ENCODE results near the gene SEPTIN7. TPM values are rescaled to one million over a fixed set of nuclear protein-coding genes. Genes with fewer than 3 reads are reported as not detected.
A peak's percentile ranks its signal among the peaks of the same experiment; 100 is the strongest.

SEPTIN7 gene
- total RNA-seq, 1 experiment from 2014 or later = 284 TPM

DNA sequence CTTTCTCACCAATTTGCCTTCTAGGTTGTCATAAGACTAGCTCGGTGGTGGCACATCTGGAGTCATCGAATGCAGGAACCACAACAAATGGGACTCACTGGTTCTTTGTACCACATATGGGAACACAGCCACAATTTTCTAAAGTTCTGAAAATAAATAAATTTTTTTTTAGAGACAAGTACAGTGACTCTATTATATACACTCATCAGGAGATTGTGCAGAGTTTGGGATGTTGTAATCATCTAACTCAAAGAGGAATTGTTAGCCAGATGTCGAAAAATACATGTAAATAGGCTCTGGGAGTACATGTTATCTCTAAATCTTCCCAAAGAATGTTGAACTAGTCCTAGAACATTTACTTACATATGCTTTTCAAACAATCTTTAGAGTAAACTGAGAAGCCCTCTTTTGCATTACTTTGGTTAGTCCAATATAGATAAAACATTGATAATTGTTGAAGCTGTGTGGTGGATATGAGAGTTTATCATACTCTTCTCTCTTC lies 19.6 kb upstream of the SEPTIN7 start:
- H3K27me3 ChIP-seq = peaks cover 7% of the 10 kb centered on the region; the same call in 1 of the 2 replicates
- H3K4me3 ChIP-seq = no peak overlapping the region
- H3K36me3 ChIP-seq = no peaks in the 10 kb centered on the region
- no peaks in the 10 kb centered on the region for H3K9me3 ChIP-seq
- DNase-seq = no peak

DNA sequence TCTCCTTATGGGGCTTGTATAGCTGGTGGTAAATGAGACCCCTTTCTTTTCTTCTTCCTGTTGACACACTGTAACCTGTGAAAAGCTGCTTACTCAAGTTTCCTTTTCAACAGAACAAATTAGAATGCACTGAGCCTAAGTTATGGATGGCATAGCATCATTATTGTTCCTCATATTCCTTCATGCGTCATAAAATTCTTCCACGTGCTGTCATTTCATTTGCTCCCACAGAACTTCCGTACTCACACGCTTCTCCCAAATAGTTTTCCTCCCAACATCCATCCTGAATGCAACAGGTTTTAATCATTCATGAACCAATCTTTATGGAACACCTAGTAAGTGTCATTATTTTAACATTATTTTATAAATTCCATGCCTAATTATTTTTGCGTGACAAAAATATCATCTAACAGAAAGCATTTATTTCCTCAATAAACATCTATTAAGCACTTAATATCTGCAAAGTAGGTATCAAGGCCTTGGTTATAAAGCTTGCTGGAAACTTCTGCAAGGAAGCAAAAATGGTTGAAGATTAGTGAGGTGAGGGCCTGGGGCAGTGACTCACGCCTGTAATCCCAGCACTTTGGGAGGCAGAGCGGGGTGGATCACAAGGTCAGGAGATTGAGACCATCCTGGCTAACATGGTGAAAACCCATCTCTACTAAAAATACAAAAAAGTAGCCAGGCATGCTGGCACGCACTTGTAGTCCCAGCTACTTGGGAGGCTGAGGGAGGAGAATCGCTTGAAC lies 18.9 kb upstream of the SEPTIN7 start:
- H3K4me3 ChIP-seq = no peak overlapping the region
- no peaks in the 10 kb centered on the region for H3K36me3 ChIP-seq
- H3K27me3 ChIP-seq = peaks cover 7% of the 10 kb centered on the region; the same call in 1 of the 2 replicates
- no peak for DNase-seq
- no peaks in the 10 kb centered on the region for H3K9me3 ChIP-seq

DNA sequence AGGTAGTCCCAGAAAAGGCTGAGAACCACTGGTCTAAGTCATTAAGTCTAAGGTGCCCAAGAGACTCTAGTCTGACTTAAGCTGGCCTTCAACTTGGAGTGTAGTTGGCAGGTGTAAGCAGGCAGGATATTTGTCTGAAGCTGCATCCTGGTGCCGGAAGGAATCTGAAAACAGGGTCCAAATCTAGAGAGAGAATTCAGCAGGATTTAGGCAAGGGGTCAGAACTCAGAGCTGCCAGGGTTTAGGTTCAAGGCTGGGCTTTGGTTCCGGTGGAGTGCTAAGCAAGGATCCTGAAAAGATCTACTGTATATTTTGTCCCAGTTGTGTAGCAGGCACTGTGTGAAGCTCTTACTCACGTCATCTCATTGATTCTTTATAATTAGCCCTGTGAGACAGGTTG lies 16.5 kb upstream of the SEPTIN7 start:
- Histone ChIP-seq H3K9me3 (no peaks in the 10 kb centered on the region), H3K4me3 (no peak overlapping the region), H3K27me3 (peaks cover 3% of the 10 kb centered on the region; the same call in 1 of the 2 replicates), H3K36me3 (no peaks in the 10 kb centered on the region)
- DNase-seq = no peak

DNA sequence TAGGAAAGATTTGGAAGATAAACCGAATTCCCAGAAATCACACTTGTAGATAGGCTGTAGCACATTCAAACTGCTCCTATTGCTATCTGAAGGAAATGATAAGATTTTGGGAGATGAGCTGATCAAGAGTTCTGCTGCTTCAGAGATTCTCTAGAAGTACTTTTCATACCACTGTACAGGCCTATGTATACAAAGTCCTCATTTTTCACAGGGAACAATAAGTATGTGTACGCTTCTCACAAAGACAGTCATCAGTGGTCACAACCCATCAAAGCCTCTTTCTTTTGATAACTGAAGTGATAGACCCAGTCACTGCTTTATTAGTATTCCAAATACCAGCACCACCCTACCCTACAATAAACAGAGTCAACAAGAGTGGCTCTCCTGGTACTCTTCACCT lies 15.6 kb upstream of the SEPTIN7 start:
- DNase-seq = no peak
- Histone ChIP-seq H3K4me3 (no peak overlapping the region), H3K27me3 (peaks cover 3% of the 10 kb centered on the region; the same call in 1 of the 2 replicates), H3K9me3 (no peaks in the 10 kb centered on the region), H3K36me3 (no peaks in the 10 kb centered on the region)

DNA sequence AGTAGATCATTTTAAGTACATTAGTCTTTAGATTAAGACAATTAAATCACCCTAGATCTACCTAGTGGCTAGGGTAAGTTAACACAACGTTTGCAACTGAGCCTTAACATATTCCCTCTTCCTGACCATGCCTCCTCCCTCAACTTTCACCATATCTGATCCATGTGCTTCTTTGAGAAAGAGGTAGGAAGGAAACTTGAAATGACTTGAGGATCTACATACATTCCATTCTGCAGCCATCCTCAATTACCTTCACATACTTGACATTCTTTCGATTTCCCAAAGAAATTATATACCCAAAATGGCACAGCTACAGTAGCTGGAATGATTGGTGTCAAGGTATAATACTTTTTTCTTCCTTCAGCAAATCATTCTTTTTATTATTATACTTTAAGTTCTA lies 12.9 kb upstream of the SEPTIN7 start:
- H3K27me3 ChIP-seq = no peaks in the 10 kb centered on the region
- no peak overlapping the region for H3K4me3 ChIP-seq
- no peaks in the 10 kb centered on the region for H3K9me3 ChIP-seq
- H3K36me3 ChIP-seq = no peaks in the 10 kb centered on the region
- DNase-seq = no peak

DNA sequence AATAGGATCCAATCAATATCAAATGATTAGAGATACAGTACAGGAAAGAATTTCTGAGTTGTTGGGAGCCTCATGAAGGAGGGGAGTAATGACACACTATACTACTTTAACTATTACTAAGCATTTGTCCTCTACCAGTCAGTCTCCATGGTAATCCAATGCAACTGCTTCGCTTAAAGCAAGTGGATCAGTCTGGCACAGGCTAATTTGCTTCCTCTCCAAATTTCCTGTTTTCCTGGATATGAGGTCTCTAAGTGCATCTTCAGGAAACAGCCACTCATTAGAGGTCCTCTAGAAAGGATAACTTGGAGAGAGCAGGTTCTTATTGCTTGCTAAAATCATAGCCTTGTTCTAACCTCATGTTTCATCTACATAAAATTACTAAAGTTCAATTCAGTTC lies 8.4 kb upstream of the SEPTIN7 start:
- DNase-seq = no peak
- no peaks in the 10 kb centered on the region for H3K9me3 ChIP-seq

DNA sequence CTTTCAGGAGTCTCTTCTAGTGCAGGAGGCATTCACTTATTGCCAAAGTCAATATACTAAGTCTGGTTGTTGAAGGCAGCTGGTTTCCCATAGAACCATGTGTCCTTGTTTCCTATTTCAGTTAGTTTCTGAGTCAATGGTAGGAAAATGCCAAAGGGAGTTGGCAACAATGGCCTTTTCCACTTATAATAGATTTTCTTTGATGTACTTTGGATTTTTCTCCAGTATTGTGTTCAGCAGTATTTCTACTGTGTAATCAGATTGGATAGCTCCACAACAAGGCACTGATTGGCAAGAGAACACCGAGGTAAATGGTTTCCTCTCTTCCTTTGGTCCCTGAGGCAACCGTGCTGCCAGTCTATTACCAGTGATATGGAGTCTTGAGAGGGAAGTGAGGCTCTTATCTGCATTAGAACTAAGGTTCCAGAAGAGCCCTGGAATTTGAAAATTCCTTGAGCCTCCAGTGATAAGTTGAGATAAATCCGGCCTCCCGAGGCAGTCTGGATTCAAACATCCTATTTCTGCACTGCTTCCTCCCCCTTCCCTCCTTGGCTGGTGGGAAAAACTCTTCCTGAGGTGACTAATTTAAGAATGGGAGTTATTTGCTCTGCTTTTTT lies 7.9 kb upstream of the SEPTIN7 start:
- no peak for DNase-seq
- H3K36me3 ChIP-seq = no peaks in the 10 kb centered on the region
- no peaks in the 10 kb centered on the region for H3K27me3 ChIP-seq
- no peaks in the 10 kb centered on the region for H3K9me3 ChIP-seq
- H3K4me3 ChIP-seq = no peak overlapping the region

More for the DNA sequence above, 8.4 kb upstream of the SEPTIN7 start:
- Histone ChIP-seq H3K27me3 (no peaks in the 10 kb centered on the region), H3K4me3 (no peak overlapping the region), H3K36me3 (no peaks in the 10 kb centered on the region)

- Histone ChIP-seq H3K36me3 (no peaks in the 10 kb centered on the region; the same call in 1 of the 2 replicates), H3K9me3 (no peaks in the 10 kb centered on the region), H3K27me3 (no peaks in the 10 kb centered on the region), H3K4me3 (no peak overlapping the region)
- DNase-seq = no peak
Measured at GRCh38 chr7:35797311-35797710, 3.5 kb upstream of the SEPTIN7 start.

GRCh38 chr7:35799846-35800717 lies 775 bp upstream of the SEPTIN7 start:
- Histone ChIP-seq H3K9me3 (no peaks in the 10 kb centered on the region), H3K36me3 (peaks cover 3% of the 10 kb centered on the region), H3K27me3 (no peaks in the 10 kb centered on the region), H3K4me3 (peak overlapping the region; percentile 96)
- peak; percentile 86 for DNase-seq

- Histone ChIP-seq H3K9me3 (no peaks in the 10 kb centered on the region), H3K4me3 (peak overlapping the region; percentile 96), H3K27me3 (no peaks in the 10 kb centered on the region), H3K36me3 (peaks cover 3% of the 10 kb centered on the region)
- peak; percentile 68 for DNase-seq
Measured at GRCh38 chr7:35801392-35802101, 690 bp downstream of the SEPTIN7 start.

- Histone ChIP-seq H3K9me3 (no peaks in the 10 kb centered on the region), H3K27me3 (no peaks in the 10 kb centered on the region), H3K4me3 (peak overlapping the region; percentile 96), H3K36me3 (peaks cover 3% of the 10 kb centered on the region)
- no peak for DNase-seq
Measured at GRCh38 chr7:35802102-35802466, 1.2 kb downstream of the SEPTIN7 start.

DNA sequence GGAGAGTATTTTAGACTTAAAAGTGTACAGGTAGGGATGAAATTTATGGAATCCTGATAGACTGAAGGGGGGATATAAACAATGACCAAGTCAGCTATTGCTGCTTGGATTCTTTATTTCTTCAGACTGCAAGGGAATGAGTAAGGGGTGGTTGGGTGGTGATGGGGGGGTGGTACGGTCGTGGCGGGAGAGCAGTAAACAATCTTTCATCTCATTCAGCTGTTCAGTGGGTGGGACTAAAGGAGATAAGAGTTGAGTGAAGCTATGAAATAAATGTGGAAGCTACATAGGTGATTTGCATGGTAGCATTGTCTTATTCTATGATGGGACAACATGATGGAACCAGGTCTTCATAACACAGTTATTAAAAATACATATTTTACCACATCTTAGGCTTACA lies 1.8 kb downstream of the SEPTIN7 start:
- Histone ChIP-seq H3K9me3 (no peaks in the 10 kb centered on the region), H3K27me3 (no peaks in the 10 kb centered on the region), H3K36me3 (peaks cover 6% of the 10 kb centered on the region), H3K4me3 (peak overlapping the region; percentile 96)
- no peak for DNase-seq

GRCh38 chr7:35804231-35804970 lies 3.5 kb downstream of the SEPTIN7 start:
- Histone ChIP-seq H3K4me3 (no peak overlapping the region), H3K36me3 (peaks cover 18% of the 10 kb centered on the region), H3K27me3 (no peaks in the 10 kb centered on the region), H3K9me3 (no peaks in the 10 kb centered on the region; the same call in 1 of the 2 replicates)
- DNase-seq = no peak

GRCh38 chr7:35805876-35806275 lies 5.0 kb downstream of the SEPTIN7 start:
- Histone ChIP-seq H3K36me3 (peaks cover 18% of the 10 kb centered on the region), H3K27me3 (no peaks in the 10 kb centered on the region), H3K4me3 (no peak overlapping the region), H3K9me3 (no peaks in the 10 kb centered on the region; the same call in 1 of the 2 replicates)
- no peak for DNase-seq

- Histone ChIP-seq H3K36me3 (peaks cover 23% of the 10 kb centered on the region), H3K27me3 (no peaks in the 10 kb centered on the region), H3K4me3 (no peak overlapping the region), H3K9me3 (peaks cover 39% of the 10 kb centered on the region)
- DNase-seq = no peak
Measured at GRCh38 chr7:35816514-35816913, 15.7 kb downstream of the SEPTIN7 start.

DNA sequence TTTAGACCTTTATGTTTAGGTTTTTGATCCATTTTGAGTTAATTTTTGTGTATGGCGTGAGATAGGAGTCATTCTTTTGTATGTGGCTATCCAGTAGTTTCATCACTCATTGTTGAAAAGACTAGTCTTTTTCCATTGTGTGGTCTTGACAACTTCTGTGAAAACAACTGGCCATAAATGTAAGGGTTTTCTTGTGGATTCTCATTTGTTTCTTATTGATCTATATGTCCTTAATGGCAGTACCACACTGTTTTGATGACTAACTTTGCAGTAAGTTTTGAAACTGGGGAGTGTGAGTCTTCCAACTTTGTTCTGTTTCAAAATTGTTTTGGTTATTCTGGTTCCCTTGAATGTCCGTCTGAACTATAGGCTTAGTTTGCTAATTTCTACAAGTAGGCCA lies 16.3 kb downstream of the SEPTIN7 start:
- Histone ChIP-seq H3K9me3 (peaks cover 39% of the 10 kb centered on the region), H3K27me3 (no peaks in the 10 kb centered on the region), H3K4me3 (no peak overlapping the region), H3K36me3 (peaks cover 23% of the 10 kb centered on the region)
- DNase-seq = no peak
